GM21390 (cell line): ENCODE data around the gene CCDC13.

Source experiments
- ATAC-seq: cut with Tn5 transposase; IDR thresholded peaks from one replicate; pipeline ENCODE4 v1.9.1; 2021; ENCODE audit not compliant: unreplicated experiment

Gene CCDC13

GRCh38 chr3:42800251-42800650 is 27.2 kb upstream of the CCDC13 start:
- ATAC-seq = no peak

GRCh38 chr3:42799376-42799775 is 26.3 kb upstream of the CCDC13 start:
- ATAC-seq = no peak

- no peak for ATAC-seq
Observed at GRCh38 chr3:42796332-42796885, 23.4 kb upstream of the CCDC13 start.

DNA sequence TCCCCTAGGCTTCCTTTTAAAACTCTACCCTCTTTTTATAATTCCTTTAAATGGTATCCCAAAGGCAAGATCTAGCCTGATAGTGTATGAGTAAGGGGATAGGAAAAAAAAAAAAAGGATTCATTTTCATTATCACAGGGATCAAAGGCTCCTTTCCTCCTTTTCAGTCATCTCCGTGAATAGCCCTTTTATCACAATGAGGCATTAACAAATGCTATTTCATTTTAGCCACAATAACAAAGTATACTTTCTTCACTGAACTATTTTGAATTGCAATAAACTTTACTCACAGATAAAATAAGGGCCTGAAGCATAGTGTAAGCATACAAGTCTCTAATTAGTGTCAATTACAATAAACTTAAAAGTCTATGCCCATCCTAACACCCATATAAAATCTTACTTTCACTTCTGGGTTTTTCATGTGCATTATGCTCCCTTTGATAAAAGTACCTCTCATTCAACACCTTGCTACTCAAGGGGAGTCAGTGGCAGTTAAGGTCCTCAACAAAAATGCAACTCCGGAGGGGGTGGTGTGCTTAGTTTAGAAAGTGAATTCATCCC is 22.6 kb upstream of the CCDC13 start:
- no peak for ATAC-seq

DNA sequence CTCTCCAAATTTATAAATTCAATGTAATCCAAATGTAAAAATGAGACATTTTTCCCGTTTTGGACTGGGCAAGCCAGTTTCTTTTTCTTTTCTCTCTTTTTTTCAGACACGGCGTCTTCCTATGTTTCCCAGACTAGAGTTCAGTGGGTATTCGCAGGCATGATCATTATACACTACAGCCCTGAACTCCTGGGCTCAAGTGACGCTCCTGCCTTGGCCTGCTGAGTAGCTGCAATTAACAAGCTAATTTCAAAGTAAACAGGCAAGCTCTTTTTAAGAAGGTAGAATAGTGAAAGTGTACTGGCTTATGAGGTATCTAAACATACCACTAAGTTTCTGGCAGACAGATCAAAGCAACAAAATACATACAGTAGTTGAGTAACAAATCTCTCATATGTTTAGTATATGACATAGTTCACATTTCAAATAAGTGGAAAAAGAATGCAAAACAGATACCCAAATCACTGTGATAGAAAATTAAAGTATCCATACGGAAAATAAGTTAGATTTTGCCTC is 17.7 kb upstream of the CCDC13 start:
- ATAC-seq = no peak

- no peak for ATAC-seq
Observed at GRCh38 chr3:42786631-42787030, 13.6 kb upstream of the CCDC13 start.

- no peak for ATAC-seq
Observed at GRCh38 chr3:42786212-42786611, 13.2 kb upstream of the CCDC13 start.

- ATAC-seq = no peak
Observed at GRCh38 chr3:42780892-42781700, 8.0 kb upstream of the CCDC13 start.

DNA sequence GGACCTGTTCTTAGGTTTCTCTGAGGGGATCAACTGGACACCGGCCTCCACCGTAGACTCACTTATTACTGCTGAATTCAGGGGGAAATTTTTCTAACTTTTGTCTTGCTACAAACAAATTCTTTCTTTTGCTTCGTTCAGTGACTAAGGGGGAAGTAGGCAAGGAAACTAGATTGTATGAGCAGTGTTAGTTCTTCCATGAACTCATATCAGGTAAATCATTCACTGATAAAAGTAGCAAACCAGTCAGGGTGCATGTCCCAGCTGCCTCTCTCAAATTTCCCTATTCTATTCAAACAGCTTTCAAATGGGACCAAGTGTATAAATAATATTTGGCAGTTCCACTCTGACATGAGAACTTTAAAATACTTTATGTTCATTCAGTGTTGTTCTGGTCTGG is 7.3 kb upstream of the CCDC13 start:
- no peak for ATAC-seq

DNA sequence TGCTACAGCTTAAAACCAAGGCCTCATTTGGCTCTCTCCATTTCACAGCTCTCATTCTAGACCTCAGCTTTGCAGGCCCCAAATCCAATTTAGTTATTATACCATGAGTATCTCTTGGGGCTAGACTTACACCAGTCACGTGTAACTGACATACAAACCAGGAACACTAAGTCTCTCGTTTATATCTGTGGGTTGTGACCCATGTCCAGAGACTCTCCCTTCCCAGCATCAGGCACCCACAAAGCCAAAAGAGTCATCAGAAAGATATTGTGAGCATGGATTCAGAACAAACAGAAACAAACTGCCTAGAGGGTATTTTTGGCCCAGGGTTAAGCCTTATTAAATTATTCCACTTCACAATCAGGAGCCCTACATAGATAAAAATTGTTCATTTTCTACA is 5.6 kb upstream of the CCDC13 start:
- no peak for ATAC-seq

DNA sequence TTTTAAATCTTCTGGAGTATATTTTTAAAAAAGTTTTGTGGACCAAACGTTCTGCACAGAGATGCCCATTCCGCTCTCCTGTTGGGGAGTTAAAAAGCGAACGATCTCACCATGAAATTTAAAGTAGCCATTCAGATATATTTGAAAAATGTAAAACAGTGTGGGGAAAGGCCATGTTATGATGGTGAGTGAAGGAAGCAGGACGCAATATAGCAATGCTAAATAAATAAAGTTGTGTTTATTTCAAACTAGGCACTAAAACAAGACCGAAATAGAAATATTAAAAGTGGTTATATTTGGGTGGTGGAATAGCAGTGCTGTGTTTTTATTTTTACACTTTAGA is 327 bp upstream of the CCDC13 start:
- ATAC-seq = no peak

DNA sequence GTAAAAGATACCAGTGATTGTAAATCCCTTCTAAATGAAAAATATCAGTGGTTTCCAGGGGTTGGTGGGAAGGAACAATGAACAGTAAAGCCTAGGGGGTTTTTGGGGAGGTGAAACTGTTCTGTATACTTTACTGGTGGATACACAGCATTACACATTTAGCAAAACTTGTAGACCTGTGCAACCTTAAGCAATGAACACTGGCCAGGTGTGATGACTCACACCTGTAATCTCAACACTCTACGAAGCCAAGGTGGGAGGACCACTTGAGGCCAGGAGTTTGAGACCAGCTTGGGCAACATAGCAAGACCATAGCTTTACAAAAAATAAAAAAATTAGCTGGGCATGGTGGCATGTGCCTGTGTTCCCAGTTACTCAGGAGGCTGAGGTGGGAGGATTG is 1.8 kb downstream of the CCDC13 start:
- no peak for ATAC-seq

- ATAC-seq = no peak
Observed at GRCh38 chr3:42769477-42770131, 3.4 kb downstream of the CCDC13 start.

DNA sequence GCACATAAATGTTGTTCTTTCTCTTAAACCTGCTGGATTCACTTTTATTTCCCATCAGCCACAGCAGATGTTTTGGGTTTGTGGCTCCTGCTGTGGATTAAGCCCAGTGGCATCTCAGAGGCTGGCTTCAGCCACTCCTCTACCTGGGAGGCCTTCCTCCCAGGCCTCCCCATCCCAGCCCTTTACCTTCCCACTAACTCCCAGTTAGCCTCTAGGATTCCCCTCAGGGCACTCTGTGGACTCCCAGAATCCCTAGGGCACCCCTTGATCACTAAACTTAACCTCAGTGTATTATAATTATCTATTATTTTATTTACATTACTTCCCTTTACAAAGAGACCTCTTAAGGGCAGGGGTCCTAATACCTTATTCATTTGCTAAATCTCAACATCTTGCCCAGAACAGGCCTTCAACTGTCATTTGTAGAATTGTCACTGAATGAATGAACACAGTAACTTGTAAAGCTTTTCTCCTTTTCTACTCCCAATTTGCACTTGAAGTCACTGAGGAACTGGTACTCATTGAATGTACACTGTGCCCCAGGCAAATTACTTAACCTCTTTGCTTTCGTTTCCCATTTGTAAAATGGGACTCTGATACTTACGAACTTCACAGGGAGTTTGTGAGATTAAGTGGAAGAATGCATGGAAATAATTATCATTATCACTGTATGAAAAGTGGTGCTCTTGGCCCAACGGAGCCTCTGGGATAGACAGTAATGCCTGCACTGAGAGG is 8.3 kb downstream of the CCDC13 start:
- ATAC-seq = no peak

DNA sequence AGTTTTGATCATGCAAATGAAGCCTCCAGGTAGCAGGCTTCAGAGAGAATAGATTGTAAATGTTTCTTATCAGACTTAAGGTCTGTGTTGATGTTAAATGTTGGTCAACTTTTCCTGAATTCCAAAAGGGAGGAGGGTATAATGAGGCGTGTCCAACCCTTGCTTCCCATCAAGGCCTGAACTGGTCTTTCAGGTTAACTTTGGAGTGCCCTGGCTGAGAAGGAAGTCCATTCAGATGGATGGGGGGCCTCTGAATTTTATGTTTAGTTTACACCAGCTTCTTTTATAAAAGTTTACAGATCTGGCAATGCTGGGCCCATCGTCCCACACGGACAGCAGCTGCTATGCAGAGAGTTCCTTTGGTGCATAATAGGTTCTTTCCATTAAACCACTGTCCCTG is 8.9 kb downstream of the CCDC13 start:
- ATAC-seq = no peak

DNA sequence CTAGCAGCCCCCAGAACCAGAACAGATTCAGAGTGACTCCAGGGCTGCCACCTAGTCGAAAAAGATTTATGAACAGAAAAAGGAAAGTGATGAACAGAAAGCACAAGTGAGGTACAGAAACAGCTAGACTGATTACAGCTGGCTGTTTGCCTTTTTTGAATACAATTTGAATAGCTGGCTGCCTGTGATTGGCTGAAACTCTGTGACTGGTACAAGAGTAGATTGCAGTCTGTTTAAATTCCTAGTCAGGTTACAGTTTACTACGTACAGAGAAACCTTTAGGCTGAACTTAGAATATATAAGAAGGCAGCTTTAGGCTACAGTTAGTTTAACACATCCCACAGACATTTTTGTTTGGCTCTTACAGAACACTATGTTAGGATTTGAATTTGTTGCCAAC is 10.0 kb downstream of the CCDC13 start:
- no peak for ATAC-seq

DNA sequence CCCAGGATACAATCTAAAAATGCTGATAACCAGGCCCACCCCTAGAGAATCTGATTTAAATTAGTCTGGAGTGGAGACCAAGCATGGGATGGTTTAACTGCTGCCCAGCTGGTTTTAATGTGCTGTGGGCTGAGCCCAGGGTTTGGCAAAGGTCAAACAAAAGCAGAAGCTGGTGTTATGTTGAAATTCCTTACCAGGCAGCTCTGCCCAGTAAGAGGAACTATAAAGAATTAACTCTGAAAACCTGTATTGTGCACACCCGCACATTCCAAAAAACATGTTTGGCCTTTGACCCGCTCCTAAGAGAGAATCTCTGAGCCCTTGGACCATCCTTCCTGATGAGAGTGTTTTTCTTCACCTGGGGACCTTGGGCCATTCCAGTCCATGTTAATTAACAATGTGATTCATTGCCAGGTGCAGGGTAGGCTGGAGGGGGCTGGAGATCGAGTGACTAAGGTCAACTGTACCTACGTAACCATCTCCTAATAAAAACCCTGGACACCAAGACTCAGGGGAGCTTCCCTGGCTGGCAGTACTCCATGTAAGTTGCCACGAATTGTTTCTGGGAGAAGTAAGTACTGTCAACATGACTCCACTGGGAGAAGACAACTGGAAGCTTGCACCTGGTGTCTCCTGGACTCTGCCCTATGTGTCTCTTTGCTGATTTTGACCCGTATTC is 10.9 kb downstream of the CCDC13 start:
- no peak for ATAC-seq

GRCh38 chr3:42758126-42758525 is 14.9 kb downstream of the CCDC13 start:
- no peak for ATAC-seq

DNA sequence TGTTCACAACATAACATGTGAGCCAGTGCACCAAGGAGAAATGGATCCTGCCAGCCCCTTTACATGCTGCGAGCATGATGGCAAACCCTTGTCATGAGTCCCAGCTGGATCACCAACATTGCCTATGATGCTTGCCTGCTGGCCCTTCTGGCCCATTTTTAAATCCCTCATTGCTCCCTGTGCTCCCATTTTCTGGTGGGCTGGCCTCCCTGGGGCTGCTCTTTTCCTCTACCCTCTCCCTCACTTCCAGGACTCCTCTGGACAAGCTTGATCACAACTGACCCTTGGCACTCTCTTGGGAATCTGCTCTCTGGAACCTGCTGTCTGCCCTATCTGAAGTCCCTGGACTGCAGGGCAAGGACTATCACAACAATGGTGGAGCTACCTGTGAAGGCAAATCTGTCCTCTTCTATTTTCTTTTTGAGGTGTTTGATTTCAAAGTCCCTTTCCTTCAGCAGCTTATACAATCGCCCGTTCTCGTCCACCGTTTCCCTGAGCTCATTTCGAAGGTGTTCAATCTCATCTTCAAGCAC is 16.3 kb downstream of the CCDC13 start:
- no peak for ATAC-seq
